HepG2 (cell line): ENCODE data around the gene LCN2. TPM values are rescaled to one million over a fixed set of nuclear protein-coding genes. Genes with fewer than 3 reads are reported as not detected.
A peak's percentile ranks its signal among the peaks of the same experiment; 100 is the strongest.

Experiments
- CHD4 ChIP-seq: fragments of 200-600 bp; sonication (generic); IDR thresholded peaks from 2 replicates; pipeline ENCODE4 v1.7.0; 2017; ENCODE audit warnings: mild to moderate bottlenecking, low read length, borderline replicate concordance
- HIVEP1 ChIP-seq: sonication (generic); formaldehyde crosslinking; IDR thresholded peaks from 2 replicates; pipeline ENCODE4 v1.4.0; 2020; ENCODE audit warnings: mild to moderate bottlenecking, missing genetic modification reagents
- IRF9 ChIP-seq: sonication (generic); formaldehyde crosslinking; IDR thresholded peaks from 2 replicates; pipeline ENCODE4 v1.8.0; 2022; ENCODE audit warnings: missing genetic modification reagents, mild to moderate bottlenecking, borderline replicate concordance
- ISL2 ChIP-seq: sonication (generic); formaldehyde crosslinking; IDR thresholded peaks from 2 replicates; pipeline ENCODE4 v1.5.0; 2020; ENCODE audit warnings: missing genetic modification reagents
- MYC ChIP-seq: sonication (generic); formaldehyde crosslinking; IDR thresholded peaks from 2 replicates; pipeline ENCODE4 v1.9.0; 2021; ENCODE audit warnings: missing genetic modification reagents, borderline replicate concordance
- RORA ChIP-seq: sonication (generic); formaldehyde crosslinking; IDR thresholded peaks from 2 replicates; pipeline ENCODE4 v1.5.0; 2020; ENCODE audit warnings: mild to moderate bottlenecking, missing genetic modification reagents, moderate library complexity
- TCF7L2 ChIP-seq: IDR thresholded peaks from 2 replicates; pipeline ENCODE4 v1.6.1; 2011; ENCODE audit warnings: mild to moderate bottlenecking, low read depth, low read length, moderate library complexity
- ZBTB39 ChIP-seq: sonication (generic); formaldehyde crosslinking; IDR thresholded peaks from 2 replicates; pipeline ENCODE4 v1.5.0; 2020; ENCODE audit warnings: missing genetic modification reagents
- ZFP36 ChIP-seq: fragments of 150-350 bp; IDR thresholded peaks from 2 replicates; pipeline ENCODE4 v1.6.1; 2018; ENCODE audit warnings: borderline replicate concordance, low read length, low read depth; ENCODE audit not compliant: partially characterized antibody
- ZKSCAN8 ChIP-seq: IDR thresholded peaks from 2 replicates; pipeline ENCODE4 v1.6.1; 2016; ENCODE audit warnings: borderline replicate concordance, missing genetic modification reagents, missing compliant biosample characterization
- ZNF142 ChIP-seq: sonication (generic); formaldehyde crosslinking; IDR thresholded peaks from 2 replicates; pipeline ENCODE4 v1.4.0; 2020; ENCODE audit warnings: missing genetic modification reagents
- ZNF207 ChIP-seq: fragments of 450-650 bp; IDR thresholded peaks from 2 replicates; pipeline ENCODE4 v1.6.1; 2016; ENCODE audit warnings: antibody characterized with exemption, borderline replicate concordance
- ZNF331 ChIP-seq: sonication (generic); formaldehyde crosslinking; IDR thresholded peaks from 2 replicates; pipeline ENCODE4 v1.4.0; 2020; ENCODE audit warnings: missing genetic modification reagents
- ZNF350 ChIP-seq: sonication (generic); formaldehyde crosslinking; IDR thresholded peaks from 2 replicates; pipeline ENCODE4 v1.4.0; 2020; ENCODE audit warnings: mild to moderate bottlenecking, low read depth, missing genetic modification reagents, borderline replicate concordance
- ZNF513 ChIP-seq: sonication (generic); formaldehyde crosslinking; conservative IDR thresholded peaks from 2 replicates; pipeline ENCODE4 v1.5.0; 2020; ENCODE audit warnings: missing genetic modification reagents
- ZNF788 ChIP-seq: sonication (generic); formaldehyde crosslinking; IDR thresholded peaks from 2 replicates; pipeline ENCODE4 v1.5.0; 2020; ENCODE audit warnings: mild to moderate bottlenecking, missing genetic modification reagents, borderline replicate concordance
- polyA plus RNA-seq, 8 experiments: library from polyadenylated mRNA; depleted of rRNA in 3 of 8; stranded (reverse) in 7 of 8; unstranded in 1 of 8; fragments of >200 nt; fragmentation: Illumina TruSeq in 4 of 8; extraction: Trizol in 4 of 8; gene quantifications; 2 replicates each; pipeline versions ENCODE4 v1.2.1 to v1.2.3, GENCODE V29; 2011 to 2016; ENCODE audit warnings: low read depth in 4 of 8, missing spikeins in 1 of 8, mixed read lengths in 1 of 8; ENCODE audit not compliant: insufficient read depth in 1 of 8
- total RNA-seq, 5 experiments: library from RNA; depleted of rRNA; stranded (reverse); fragments of >200 nt; fragmentation: Illumina TruSeq; extraction: Trizol; gene quantifications; 2 replicates each; pipeline ENCODE4 v1.2.3, GENCODE V29; 2016; ENCODE audit warnings: low read depth in 1 of 5

Gene LCN2
- total and polyA plus RNA-seq, 2 of the 13 experiments (the other 11 are each of a cell fraction or from before 2014, with no cell fraction given) = 0.38 to 1.4 TPM

GRCh38 chr9:128159784-128160602 is 10.7 kb downstream of the LCN2 start, which contains the start of gene BBLN (continued):
- peak; percentile 77; the same call in 1 of the 2 replicates for TF ChIP-seq ZNF142 (CRISPR knock-in tag)
- no peak for TF ChIP-seq RORA (CRISPR knock-in tag)
- TF ChIP-seq IRF9 (CRISPR knock-in tag) = peak; percentile 86
- no peak for TF ChIP-seq ZFP36
- TF ChIP-seq ZNF513 (CRISPR knock-in tag) = no peak
- TF ChIP-seq CHD4 = 0 out of 2 replicates have a peak, but pooled peaks have one; percentile 55
- peak; percentile 63 for TF ChIP-seq HIVEP1 (CRISPR knock-in tag)
- no peak for TF ChIP-seq ZNF207
- 0 out of 2 replicates have a peak, but pooled peaks have one; percentile 10 for TF ChIP-seq ZNF331 (CRISPR knock-in tag)
- peak; percentile 63; the same call in 1 of the 2 replicates for TF ChIP-seq MYC (CRISPR knock-in tag)
- TF ChIP-seq ISL2 (CRISPR knock-in tag) = peak; percentile 36; the same call in 1 of the 2 replicates
- TF ChIP-seq TCF7L2 = no peak
- TF ChIP-seq ZKSCAN8 = no peak
- peak; percentile 67; the same call in 1 of the 2 replicates for TF ChIP-seq ZNF788 (CRISPR knock-in tag)
- TF ChIP-seq ZNF350 (CRISPR knock-in tag) = peak; percentile 66; the same call in 1 of the 2 replicates
- TF ChIP-seq ZBTB39 = no peak
